Kidney capillary endothelial cell (primary cell): ENCODE measurements around the gene VIT.
A peak's percentile ranks its signal among the peaks of the same experiment; 100 is the strongest.

ENCODE experiments used
- DNase-seq: peaks from one replicate; pipeline ENCODE4 v3.0.0-alpha.2; 2018; ENCODE audit warnings: low spot score

The VIT gene

DNA sequence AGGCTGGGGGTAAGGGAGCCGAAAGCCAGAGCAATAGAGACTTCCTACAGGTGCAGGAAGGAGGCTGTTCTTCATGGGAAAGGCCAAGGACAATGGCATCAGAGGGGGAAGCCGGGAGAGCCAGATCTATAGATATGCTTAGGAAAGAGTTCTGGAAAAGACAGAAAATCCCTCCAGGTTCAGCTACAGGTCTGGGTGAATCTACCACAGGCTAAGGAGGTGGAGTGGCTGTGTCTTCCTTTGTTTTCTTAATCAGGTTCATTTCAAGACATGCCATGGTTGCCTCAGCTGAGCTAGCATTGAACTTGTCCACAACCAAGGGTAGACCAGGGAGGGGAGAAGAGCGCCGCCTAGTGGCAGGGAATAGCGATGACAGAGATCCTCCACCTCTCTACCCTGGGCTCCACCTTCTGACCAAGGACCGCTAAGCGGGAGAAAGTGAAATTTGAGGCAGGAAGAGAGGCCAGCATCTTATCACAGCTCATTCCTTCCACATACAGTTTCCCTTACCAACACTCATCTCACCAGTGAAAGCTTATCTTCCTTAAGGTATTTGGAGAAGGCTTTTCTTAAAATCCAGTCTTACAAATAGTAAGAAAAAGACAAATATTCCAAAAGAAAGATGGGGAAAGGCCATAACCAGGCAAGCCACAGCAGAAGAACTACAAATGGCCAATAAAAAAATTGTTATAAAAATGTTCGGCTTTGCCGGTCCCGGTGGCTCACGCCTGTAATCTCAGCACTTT is 74.2 kb downstream of the VIT start:
- peak; percentile 35 for DNase-seq

DNA sequence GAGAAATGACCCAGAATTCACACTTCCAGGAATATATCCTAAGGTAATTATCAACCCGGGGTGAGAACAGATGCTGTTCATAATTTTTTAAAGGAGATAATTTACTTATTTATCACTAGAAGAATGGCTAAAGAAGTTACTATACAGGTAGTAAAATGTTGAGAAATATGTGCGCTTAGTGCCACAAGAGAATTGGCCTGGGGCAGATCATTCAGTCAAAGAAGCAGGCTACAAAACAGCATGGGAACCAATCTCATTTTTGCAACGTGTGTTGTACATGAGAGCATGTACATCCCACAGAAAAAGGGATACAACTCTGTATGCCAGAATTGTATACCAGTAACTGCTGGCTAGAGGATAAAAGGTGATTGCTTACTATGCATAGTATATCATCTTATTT is 75.2 kb downstream of the VIT start:
- DNase-seq: no peak

DNA sequence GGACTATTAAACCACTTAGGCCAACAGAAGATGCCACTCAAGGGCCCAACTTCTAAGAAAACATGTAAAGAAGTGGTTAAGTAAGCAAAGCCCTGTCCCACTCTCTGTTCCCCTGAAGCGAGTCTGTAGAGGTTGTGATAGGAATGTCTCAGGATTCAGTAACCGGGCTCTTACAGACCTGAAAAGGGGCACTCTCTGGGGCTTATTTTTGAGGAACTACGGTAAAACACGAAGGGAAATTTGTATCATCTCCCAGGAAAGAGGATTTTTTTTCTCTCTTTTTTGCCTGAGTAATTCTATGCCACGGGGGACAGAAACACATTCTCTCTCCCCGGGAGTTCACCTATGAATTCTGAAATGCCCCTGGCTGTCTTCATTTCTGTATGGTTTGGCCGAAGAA is 77.4 kb downstream of the VIT start:
- no peak for DNase-seq

DNA sequence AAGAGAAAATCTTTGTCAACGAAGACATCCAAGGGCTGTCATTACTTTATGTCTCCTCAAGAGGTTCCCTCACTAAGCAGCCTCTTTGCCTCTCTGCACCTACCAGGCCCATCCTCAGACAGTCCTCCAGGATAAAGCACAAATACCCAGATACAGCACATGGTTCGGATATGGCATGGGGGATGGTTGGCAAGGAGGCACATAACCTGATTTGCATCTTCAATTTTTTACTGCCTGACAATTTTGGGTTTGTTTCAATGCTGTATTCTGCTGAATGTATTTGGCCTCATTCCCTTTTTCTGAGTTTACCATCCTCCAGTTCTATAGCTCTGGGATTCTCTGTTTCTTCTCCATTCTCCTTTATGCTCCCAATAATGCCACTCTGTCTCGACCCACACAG is 78.8 kb downstream of the VIT start:
- DNase-seq: no peak

DNA sequence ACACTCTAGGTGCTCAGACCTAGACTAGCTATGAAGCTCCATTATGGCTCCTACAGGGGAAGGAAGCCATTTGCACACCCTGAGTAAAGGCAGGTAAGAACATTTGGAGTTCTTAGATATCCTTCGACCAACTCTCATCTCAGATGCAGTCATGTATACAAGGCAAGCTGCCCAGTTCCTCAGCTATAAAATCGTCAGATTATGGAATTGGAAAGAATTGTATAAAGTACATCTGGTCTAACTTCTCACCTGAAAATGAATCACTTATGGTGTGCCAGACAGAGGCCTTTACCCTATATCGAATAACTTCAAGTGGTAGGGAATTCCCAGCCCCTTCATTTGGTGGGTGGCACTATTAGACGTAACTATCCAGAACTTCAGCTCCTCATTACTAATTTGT is 79.3 kb downstream of the VIT start:
- DNase-seq: no peak

DNA sequence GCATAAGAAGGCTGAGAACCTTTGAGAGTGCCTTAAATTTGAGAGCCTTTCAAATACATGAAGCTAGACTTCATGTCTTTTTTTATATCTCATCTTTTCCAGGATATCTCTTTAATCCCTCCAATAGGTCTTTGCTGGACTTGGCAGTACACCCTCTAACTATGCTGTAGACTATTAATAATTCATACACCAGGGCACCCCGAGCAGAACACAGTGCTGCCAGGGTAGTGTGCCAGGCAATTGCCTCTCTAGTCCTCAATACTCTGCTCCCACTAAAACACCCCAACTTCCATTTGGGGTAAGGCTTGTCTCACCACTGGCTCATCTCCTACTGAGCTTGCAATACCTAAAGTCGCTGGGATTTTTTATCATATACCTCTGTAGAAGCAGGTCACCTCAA is 80.8 kb downstream of the VIT start:
- DNase-seq: no peak

DNA sequence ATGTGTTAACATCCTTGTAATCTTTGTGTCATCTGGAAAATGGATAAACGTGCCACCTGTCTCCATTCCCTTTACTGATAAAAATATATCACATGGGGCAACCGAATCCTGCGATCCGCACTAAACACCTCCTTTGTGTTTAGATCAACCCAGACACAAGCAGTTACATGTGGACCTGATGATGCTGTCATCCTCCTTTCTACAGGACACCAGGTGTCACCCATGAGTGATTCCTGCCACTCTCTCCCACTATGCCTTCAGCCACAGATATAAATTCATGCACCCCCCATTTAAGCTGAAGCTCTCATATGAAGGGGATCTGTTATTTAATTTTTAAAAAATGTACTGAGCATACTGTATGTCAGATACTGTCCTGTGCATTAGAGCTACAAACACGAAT is 81.3 kb downstream of the VIT start:
- no peak for DNase-seq

DNA sequence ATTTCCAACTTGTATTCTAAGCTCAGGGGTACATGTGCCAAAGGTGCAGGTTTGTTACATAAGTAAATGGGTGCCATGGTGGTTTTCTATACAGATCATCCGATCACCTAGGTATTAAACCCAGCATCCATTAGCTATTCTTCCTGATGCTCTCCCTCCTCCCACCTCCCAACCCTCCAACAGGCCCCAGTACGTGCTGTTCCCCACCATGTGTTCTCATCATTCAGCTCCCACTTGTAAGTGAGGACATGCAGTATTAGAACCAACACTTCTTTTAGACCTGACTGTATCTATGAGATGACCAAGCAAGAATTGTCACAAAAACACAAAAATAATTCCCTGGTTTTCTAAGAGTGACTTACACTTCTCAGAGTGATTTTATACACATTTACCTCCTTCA is 83.0 kb downstream of the VIT start:
- DNase-seq: no peak

DNA sequence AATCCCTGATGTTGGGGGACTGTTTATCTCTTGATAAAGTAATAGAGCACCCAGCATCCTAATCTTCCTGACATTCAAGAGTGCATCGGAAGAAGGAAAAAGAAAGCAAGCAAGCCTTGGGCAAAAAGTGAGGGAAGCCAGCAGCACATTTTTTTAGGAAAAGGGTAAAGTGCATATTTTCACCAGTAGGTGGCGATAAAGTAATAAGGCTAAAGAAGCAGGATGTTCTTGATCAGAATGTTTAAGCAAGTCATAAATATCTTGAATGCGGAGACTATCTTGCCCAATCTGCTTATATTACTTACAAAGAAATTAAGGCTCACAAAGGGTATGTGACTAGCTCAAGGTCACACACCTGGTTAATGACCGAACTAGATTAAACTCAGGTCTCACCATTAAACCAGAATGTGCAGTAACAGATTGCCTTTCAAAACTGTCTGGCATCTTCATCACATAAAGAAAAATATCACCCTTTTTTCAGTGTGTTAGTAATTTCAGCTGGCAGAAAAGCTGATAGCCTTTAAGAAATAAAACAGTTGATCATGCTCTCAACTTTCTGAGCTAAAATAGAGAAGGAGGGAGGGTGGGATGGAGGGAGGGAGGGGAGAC is 83.8 kb downstream of the VIT start:
- peak; percentile 67 for DNase-seq

DNA sequence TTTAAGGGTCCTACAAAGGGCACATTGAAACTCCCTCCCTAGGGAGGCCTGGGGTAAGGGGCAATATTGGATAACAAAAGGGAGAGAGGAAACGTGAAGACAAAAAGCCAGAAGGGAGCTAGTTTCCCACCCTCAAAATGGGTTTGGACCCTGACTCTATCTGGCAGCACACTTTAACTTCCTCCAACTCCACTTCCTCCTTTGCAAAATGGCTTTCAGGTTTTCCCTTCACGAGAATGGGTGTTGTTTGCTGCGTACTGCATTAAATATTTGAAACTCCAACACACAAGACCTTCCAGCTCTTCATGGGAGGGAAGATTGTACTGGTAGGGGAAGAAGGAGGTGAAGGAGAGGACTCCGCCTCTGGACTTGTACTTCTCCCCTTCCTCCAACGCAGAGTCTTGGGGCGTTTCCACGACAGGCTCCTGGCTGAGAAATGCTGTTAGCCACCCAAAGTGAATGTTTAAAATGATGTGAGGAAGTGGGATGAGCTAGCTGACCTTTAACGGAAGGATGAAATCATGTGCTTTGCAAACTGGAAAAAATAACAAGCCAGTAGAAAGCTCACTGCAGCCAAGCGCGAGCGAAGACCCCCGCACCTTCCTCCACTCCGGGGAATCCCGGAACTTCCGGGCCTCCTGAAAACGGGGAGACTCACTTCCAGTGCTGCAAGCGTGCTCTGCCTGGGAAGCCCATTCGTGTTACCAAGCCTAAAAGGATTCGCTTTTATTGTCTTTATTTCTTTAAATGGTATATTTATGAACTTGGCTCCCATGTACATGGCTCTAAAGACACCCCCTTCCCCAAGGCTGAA is 85.6 kb downstream of the VIT start:
- no peak for DNase-seq

DNA sequence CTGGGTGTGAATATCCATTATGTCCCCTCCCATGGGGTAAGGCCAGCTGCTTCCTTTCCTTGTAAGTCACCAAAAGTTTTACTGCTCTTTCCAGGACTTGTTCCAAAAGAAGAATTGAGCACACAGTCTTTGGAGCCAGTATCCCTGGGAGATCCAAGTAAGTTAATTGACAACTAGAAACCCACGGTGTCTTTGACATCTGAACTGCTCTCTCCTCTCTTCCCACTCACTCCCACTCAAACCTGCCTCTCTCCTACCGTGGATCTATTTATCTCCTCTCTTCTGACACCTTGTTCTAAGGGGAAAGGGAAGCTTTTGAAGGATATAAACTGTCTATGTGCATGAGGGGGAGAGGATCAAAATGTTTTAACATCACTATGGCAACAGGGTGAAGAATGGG is 86.7 kb downstream of the VIT start:
- DNase-seq: no peak

DNA sequence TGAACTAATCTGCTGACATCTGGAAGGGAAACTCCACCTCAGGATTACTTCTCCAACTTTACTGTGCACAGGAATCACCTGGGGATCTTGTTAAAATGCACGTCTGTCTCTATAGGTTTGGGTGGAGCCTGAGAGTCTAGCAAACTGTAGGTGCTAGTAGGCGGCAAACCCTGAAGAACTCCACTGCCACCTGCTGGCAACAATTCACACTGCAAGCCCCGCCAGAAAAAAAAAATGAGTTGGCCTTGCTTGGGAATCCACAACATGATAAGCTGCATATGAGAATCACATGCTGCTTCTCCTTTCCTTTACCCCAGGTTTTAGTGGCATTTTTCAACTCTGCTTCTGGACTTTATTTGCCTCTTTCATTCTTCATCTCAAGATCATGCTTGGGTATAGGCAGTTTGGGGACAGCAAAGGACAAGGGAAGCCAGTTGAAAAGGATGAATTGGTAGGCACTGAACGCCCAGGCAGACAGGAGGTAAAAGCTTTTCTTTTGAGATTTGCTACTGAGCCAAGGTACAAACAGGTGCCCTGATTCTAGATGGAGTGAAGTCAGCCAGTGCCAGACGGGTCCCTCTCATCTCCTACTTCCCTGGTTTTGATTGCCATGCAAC is 88.8 kb downstream of the VIT start:
- peak; percentile 38 for DNase-seq

DNA sequence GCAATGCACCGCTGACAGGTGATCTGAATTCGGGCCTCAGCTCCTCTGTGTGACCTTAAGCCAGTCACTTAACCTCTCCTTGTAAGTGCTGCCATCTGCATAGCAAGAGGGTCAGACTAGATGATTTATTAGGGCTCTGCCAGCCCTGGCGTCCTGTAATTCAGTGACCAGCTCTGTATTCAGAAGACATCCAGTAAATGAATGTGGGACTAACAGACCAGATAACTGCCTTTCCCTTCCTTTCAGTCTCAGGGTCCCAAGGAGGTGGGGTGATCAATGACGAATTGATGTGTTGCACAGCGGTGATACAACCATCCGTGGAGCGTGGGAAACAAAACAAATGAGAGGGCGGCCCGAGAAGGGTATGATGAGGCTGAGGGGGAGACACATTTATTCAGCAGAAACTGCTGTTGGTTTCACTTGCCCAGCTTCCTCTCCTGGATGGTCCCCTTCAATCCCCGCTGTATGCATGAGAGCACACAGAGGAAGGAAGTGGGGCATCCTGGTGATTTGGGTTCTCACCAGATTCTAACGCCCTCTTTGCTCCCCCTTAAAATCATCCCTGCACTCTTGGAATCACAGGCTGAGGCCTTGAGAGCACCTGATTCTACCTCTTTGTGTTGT is 92.8 kb downstream of the VIT start:
- DNase-seq: no peak

DNA sequence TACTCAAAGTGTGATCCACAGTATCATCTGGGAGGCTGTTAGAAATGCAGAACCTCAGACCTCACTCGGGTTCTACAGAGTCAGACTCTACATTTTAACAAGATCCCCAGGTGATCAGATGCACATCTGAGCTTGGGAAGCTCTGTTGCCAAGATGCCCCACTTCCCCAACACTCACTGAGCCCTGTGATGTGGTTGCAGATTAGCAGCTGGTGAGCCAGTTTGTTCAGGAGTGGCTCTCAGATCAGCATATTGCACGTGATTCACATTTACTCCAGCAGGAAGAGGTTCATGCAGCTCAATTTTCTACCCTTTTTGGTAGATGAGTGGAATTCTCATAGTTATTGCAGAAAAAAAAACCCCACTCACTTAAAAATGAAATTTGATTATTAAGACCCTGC is 96.4 kb downstream of the VIT start:
- DNase-seq: no peak

DNA sequence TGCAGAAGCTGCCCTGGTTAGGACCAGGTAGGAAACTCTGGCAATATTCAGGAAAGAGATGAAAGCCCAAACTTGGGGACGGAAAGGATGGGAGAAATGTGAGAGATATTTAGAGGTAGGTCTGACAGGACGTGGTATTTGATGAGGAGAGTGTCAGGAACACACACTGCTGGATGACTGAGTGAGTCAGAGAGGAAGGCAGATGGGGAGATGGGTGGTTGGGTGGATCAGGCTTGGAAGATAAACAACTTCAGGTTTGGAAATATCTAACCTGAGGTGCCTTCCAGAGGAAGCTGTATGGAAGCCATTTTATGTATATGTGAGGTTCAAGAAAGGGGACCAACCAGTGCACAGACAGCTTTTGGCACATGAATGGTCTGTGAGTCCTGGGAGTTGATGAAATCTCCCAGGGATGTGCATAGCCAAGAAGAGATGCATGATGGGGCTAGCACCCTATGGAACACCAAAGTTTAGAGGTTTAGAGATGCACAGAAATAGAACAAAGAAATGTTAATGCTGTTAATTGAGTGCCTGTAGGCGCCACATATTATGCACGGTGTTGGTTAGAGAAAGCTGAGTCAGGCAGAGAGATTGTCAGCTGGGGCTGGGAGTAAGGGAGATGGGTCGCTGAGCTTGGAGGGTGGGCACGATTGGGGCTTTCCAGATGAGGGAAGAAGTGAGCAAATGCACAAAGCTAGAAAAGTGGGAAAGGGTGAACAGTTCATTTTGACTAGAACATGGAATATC is 101.0 kb downstream of the VIT start:
- DNase-seq: no peak

DNA sequence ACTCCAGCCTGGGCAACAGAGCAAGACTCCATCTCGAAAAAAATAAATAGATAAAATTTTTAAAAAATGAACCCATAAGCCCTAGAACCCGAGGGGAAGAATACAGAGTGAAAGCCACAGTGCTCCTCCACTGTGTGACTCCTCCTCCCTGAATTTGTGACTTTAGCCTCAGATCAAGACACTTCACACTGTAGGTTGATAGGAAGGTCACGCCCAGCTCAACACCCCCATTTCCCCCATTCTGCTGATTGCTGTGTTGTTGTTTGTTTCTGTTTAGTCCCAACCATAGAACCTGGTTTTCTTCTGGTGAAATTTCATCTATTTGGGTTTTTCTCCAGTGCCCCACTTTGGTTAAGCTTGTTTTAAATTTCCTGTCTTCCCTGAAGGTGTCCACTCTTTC is 102.2 kb downstream of the VIT start:
- no peak for DNase-seq

DNA sequence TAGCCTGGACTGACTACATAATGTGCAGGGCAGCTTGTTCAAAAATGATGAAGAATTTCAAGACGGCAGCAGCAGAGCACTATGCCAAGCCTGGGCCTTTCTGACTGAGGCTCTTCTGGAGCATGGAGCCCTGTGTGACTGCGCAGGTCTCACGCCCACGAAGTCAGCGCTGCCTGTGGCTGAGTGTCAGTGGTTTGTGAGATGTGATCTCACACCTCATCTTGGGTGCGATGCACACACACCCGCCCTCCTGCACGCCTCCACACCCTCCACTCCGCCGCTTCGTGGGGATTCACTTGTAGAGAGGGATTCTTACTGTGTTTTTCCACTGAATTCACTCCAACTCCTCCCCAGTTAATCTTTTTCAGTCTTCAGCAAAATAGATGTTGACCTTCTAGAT is 103.9 kb downstream of the VIT start:
- DNase-seq: no peak

DNA sequence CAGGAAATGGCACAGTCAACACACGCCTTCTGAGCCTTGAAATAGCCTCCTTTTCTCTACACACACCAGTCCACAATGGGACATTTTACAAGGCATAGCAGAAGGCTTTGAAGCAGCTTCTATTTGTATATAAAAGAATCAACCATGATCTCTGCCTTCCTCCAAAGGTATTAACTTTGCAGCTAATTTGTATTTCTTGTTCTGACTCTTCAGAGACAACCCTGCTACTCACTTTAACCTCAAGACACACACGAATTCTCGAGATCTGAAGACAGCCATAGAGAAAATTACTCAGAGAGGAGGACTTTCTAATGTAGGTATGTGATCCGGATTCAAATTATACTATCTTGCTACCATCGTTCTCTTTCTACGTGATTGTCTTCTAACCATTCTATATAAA is 104.6 kb downstream of the VIT start:
- no peak for DNase-seq

DNA sequence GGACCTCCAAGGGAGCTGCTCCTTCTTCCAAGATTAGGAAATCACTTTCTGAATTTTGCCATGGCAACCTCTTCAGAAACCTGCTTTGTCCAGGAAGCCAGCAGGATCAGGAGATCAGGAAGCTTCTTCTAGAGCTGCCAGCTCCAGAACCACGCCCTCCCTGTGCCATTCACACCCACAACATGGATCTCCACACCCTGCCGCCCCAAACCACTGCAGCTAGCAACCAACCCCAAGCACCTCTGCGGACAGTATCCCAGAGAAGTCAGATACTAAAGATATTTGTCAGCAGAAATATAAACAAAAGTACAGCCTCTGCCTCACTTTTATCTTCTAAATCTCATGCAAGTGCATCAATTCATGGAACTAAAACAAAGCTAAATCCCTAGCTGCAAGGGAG is 106.4 kb downstream of the VIT start:
- no peak for DNase-seq

DNA sequence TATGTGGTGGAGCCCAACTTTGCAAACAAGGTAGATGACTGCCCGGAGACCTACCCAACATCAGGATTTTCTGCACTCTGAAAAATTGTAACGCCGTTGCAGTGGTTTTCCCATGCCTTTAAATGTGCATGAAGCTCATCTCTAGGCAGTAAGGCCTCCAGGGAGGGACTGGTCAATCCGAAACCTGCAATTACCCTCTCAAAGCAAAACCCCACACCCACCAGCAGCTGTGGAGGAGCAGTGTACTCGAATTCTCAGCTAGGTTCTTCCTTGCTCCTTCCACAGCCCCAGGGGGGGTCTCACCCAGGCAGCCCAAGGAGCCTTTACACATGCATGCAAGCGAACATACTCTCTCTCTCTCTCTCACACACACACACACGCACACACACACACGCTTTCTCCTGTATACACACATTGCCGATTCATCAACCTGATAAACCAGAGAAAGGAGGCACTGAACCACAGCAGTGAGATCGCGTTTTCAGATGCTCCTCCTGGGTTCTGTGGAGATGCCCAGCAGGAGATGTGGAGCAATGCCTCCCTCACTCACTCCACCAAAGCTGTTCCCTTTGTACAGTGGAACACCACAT is 109.2 kb downstream of the VIT start:
- no peak for DNase-seq

DNA sequence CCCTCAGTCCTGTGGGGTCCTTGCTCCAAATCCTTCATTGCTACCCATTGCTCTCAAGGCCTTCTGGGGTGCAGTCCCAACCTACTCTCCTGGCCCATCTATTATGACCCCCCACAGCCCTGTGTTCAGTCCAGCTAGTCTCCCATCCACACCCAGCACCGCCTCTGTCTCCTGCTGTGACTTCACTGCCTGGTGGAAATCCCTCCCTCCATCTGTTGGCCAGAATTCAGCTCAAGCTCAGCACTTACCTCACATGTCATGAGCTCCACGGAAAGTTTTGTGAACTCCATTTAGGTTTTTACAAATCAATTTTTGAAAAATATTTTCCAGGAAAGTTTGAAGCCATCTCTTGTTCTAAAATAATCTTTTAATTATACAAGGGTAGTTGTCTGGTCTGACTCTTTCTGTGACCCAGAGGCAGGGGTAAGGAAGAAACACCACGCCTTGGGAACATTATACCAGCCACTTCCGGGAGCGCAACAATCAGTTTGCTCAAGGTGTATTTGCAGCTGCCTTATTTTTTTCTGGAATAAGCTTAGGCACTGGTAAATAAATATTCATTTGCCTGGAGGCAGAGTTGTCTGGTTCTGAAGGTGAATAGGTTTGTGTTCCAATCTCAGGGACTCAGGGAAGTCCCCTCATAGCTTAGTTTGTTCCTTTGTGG is 110.8 kb downstream of the VIT start:
- no peak for DNase-seq
